Stimulated activated CD4-positive, alpha-beta T cell treated with anti-CD3 and anti-CD28 coated beads, Interleukin-2, amount 100 ng/mL, for 48 hours (primary cell): ENCODE data around the gene MUC5B.
"Not testable (repeated sequence)": the region's sequence is repeated elsewhere in the genome, so short reads cannot be mapped to it uniquely, and the experiment has no call there.

Source experiments
- DNase-seq, 2 donors: peaks; one replicate each; pipeline ENCODE4 v3.0.0-alpha.2; 2020

MUC5B gene

DNA sequence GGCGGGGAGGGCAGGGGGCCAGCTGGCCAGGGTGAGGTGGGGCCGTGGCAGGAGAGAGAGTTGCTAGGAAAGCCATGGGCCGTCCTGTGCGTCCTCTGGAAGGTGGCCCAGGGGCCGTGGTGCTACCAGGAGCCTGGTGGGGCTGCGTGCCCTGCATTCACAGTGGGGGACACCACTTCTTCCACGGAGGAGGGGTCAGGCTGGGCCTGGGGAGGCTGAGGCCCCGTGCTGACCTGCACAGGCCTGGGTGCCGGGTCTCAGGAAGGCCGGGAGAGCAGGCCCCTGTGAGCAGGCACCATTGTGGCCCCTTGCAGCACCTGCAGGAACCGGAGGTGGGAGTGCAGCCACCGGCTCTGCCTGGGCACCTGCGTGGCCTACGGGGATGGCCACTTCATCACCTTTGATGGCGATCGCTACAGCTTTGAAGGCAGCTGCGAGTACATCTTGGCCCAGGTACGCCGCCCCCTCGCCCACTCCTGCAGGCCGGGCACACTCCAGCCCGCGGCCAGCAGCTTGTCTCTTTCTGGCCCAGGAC, 12.0 kb downstream of the MUC5B start:
- DNase-seq, result no peak

DNA sequence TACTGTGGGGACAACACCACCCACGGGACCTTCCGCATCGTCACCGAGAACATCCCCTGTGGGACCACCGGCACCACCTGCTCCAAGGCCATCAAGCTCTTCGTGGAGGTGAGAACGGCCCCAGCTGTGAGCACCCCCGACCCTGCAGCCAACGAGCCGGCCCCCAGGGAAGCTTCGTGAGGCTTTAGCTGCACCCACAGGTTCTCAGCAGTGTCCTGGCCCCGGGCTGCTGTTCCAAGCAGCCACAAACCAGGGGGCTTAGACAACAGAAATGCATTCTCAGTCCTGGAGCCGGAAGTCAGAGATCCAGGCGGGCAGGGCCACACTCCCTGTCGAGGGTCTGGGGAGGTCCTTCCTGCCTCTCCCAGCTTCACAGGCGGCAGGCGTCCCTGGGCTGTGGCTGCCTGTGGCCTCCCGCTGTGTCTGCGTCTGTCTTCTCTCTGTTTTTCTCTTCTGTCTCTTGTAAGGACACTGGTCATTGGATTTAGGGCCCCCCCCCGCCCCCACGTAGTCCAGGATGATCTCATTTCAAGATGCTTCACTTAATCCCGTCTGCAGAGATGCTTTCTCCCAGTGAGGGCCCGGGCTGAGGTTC, 12.5 kb downstream of the MUC5B start:
- DNase-seq, result no peak

DNA sequence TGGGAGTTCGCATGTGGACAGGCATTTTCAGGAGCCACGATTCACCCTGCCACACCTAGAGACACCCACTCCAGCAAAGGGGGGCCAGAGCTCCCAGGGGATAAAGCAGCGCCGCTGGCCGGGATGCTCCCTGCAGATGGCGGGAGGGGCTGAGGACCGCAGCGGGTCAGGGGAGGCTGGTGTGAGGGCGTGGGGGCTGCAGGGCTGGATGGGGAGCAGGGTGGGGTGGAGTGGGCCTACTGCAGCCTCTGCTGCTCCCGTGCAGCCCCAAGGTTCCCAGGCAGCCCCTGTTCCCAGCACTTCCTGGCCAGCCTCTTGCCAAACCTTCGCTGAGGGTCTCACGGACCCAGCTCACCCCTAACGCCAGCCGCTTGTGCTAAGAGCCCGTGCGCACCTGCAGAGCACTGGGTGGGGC, 13.0 kb downstream of the MUC5B start:
- DNase-seq, result no peak

DNA sequence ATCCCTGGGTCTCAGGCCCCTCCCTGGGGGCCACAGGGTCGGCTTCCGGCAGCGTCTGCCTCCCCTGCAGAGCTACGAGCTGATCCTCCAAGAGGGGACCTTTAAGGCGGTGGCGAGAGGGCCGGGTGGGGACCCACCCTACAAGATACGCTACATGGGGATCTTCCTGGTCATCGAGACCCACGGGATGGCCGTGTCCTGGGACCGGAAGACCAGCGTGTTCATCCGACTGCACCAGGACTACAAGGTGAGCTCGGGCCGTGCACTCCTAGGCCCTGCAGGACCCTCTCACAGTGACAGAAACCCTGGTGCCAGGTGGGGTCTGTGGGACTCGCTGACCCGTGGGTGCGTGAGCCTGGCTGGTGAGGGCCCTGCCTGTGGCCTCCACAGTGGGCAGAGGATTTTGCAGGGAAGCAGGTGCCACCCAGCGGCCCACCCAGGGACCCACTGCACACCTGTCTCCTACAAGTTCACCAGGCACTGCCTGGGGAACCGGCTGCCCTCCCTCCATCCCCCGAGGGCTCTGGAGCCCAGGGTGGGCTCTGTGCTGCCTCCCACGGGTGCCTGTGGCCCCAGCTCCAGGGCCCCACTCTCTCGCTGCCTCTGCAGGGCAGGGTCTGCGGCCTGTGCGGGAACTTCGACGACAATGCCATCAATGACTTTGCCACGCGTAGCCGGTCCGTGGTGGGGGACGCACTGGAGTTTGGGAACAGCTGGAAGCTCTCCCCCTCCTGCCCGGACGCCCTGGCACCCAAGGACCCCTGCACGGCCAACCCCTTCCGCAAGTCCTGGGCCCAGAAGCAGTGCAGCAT, 13.7 kb downstream of the MUC5B start:
- DNase-seq, result no peak

DNA sequence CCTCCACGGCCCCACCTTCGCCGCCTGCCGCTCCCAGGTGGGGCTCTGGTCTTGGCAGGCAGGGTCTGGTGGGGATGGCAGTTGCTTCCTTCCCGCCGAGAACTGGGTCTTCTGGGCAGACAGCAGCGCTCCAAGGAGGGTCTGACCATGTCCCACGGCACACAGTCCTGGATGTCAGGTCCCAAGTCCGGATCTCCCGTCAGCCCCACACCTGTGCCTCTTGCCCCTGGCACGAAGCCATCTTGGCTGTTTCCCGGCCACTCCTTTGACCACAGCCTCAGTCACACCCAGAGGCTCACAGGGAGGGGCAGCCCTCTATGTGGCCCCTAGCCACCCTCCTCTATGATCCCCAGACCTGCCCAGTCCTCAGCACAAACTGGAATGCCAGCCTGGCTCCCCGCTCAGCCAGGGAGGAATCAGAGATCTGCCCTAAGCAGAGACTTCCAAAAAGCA, 14.3 kb downstream of the MUC5B start:
- DNase-seq, result no peak

DNA sequence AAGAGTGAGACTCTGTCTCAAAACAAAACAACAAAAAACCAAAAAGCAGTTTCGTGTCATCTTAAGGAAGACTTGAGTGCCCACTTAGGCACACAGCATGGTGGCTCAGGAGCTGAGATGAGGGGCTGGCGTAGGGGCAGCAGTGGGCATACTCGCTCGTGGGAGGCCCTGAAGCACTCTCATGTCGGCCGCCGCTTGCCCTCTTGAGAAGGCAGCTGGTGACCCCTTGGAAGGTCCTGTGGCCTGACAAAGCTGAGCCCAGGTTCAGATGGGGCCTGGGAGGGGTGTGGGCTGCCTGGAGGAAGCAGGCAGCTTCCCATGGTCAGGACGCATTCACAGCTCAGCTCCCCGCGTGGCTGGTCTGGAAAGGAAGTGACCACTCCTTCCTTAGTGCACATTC, 15.0 kb downstream of the MUC5B start:
- DNase-seq, result no peak

DNA sequence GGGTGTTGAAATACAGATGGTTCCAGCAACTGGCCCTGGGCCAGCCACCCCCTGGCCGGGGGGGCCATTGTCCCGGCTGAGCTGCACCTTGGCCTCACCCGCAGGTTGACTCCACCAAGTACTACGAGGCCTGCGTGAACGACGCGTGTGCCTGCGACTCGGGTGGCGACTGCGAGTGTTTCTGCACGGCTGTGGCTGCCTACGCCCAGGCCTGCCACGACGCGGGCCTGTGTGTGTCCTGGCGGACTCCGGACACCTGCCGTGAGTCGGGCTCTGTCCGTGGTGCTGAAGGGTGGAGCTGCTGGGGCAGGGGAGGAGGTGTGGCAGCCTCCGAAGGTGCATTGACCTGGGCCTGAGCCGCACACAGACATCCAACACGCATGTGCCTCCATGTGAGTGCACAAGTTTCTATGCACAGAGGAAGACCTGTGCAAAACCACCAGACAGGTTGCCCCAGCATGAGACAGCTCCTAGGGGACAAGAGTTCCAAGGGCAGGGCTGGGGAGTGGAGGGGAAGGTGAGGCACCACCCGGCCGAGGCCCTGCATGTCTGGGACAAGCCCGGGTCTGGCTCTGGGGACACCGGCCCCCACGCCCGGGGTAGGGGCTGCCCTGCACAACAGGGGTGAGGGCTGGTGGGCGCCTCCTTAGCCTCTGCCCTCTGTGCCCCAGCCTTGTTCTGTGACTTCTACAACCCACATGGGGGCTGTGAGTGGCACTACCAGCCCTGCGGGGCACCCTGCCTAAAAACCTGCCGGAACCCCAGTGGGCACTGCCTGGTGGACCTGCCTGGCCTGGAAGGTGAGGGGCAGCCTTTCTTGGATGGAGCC, 16.1 kb downstream of the MUC5B start:
- no peak for DNase-seq

DNA sequence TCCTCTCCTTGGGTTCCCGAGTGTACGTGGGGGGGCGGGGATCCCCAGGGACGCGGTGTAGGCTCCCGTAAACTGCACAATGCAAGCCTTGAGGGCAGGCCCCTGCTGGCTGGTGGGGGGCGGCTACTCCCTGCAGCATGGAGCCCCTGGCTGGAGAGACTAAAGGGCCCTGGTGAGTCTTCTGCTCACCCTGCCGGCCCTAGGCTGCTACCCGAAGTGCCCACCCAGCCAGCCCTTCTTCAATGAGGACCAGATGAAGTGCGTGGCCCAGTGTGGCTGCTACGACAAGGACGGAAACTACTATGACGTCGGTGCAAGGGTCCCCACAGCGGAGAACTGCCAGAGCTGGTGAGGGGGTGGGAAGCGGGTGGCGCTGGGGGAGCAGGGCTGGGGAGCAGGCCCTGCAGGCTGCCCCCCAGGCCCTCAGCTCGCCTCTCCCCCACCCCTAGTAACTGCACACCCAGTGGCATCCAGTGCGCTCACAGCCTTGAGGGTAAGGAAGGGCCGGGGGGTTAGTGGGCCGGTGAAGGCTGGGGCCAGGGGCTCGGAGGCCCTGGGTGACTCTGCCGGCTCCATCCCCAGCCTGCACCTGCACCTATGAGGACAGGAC, 16.8 kb downstream of the MUC5B start:
- no peak for DNase-seq

DNA sequence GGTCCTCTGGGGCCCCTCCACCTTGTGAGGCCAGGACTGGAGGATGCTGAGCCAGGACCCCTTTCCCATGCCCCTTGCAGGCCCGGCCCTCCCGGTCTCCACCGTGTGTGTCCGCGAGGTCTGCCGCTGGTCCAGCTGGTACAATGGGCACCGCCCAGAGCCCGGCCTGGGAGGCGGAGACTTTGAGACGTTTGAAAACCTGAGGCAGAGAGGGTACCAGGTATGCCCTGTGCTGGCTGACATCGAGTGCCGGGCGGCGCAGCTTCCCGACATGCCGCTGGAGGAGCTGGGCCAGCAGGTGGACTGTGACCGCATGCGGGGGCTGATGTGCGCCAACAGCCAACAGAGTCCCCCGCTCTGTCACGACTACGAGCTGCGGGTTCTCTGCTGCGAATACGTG, 17.9 kb downstream of the MUC5B start:
- no peak for DNase-seq

DNA sequence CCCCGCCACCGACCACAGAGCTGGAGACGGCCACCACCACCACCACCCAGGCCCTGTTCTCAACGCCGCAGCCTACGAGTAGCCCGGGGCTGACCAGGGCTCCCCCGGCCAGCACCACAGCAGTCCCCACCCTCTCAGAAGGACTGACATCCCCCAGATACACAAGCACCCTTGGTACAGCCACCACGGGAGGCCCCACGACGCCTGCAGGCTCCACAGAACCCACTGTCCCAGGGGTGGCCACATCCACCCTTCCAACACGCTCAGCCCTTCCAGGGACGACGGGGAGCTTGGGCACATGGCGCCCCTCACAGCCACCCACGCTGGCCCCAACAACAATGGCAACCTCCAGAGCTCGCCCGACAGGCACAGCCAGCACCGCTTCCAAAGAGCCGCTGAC, 18.8 kb downstream of the MUC5B start:
- no peak for DNase-seq

DNA sequence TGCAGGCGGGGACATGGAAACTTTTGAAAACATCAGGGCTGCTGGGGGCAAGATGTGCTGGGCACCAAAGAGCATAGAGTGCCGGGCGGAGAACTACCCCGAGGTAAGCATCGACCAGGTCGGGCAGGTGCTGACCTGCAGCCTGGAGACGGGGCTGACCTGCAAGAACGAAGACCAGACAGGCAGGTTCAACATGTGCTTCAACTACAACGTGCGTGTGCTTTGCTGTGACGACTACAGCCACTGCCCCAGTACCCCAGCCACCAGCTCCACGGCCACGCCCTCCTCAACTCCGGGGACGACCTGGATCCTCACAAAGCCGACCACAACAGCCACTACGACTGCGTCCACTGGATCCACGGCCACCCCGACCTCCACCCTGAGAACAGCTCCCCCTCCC, 19.4 kb downstream of the MUC5B start:
- DNase-seq, result no peak

DNA sequence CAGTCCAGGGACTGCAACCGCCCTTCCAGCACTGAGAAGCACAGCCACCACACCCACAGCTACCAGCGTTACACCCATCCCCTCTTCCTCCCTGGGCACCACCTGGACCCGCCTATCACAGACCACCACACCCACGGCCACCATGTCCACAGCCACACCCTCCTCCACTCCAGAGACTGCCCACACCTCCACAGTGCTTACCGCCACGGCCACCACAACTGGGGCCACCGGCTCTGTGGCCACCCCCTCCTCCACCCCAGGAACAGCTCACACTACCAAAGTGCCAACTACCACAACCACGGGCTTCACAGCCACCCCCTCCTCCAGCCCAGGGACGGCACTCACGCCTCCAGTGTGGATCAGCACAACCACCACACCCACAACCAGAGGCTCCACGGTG, 19.9 kb downstream of the MUC5B start:
- DNase-seq, result not testable (repeated sequence)

DNA sequence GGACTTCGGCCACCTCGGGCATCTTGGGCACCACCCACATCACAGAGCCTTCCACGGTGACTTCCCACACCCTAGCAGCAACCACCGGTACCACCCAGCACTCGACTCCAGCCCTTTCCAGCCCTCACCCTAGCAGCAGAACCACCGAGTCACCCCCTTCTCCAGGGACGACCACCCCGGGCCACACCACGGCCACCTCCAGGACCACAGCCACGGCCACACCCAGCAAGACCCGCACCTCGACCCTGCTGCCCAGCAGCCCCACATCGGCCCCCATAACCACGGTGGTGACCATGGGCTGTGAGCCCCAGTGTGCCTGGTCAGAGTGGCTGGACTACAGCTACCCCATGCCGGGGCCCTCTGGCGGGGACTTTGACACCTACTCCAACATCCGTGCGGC, 20.7 kb downstream of the MUC5B start:
- DNase-seq, result not testable (repeated sequence)

DNA sequence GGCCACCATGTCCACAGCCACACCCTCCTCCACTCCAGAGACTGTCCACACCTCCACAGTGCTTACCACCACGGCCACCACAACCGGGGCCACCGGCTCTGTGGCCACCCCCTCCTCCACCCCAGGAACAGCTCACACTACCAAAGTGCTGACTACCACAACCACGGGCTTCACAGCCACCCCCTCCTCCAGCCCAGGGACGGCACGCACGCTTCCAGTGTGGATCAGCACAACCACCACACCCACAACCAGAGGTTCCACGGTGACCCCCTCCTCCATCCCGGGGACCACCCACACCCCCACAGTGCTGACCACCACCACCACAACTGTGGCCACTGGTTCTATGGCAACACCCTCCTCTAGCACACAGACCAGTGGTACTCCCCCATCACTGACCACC, 21.7 kb downstream of the MUC5B start:
- DNase-seq, result not testable (repeated sequence)

DNA sequence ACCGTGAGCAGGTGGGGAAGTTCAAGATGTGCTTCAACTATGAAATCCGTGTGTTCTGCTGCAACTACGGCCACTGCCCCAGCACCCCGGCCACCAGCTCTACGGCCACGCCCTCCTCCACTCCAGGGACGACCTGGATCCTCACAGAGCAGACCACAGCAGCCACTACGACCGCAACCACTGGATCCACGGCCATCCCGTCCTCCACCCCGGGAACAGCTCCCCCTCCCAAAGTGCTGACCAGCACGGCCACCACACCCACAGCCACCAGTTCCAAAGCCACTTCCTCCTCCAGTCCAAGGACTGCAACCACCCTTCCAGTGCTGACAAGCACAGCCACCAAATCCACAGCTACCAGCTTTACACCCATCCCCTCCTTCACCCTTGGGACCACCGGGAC, 22.9 kb downstream of the MUC5B start:
- not testable (repeated sequence) for DNase-seq

DNA sequence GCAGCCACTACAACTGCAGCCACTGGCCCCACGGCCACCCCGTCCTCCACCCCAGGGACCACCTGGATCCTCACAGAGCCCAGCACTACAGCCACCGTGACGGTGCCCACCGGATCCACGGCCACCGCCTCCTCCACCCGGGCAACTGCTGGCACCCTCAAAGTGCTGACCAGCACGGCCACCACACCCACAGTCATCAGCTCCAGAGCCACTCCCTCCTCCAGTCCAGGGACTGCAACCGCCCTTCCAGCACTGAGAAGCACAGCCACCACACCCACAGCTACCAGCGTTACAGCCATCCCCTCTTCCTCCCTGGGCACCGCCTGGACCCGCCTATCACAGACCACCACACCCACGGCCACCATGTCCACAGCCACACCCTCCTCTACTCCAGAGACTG, 23.4 kb downstream of the MUC5B start:
- not testable (repeated sequence) for DNase-seq

DNA sequence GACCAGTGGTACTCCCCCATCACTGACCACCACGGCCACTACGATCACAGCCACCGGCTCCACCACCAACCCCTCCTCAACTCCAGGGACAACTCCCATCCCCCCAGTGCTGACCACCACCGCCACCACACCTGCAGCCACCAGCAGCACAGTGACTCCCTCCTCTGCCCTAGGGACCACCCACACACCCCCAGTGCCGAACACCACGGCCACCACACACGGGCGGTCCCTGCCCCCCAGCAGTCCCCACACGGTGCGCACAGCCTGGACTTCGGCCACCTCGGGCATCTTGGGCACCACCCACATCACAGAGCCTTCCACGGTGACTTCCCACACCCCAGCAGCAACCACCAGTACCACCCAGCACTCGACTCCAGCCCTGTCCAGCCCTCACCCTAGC, 24.2 kb downstream of the MUC5B start:
- not testable (repeated sequence) for DNase-seq

DNA sequence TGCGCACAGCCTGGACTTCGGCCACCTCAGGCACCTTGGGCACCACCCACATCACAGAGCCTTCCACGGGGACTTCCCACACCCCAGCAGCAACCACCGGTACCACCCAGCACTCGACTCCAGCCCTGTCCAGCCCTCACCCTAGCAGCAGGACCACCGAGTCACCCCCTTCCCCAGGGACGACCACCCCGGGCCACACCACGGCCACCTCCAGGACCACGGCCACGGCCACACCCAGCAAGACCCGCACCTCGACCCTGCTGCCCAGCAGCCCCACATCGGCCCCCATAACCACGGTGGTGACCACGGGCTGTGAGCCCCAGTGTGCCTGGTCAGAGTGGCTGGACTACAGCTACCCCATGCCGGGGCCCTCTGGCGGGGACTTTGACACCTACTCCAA, 26.1 kb downstream of the MUC5B start:
- DNase-seq, result not testable (repeated sequence)

DNA sequence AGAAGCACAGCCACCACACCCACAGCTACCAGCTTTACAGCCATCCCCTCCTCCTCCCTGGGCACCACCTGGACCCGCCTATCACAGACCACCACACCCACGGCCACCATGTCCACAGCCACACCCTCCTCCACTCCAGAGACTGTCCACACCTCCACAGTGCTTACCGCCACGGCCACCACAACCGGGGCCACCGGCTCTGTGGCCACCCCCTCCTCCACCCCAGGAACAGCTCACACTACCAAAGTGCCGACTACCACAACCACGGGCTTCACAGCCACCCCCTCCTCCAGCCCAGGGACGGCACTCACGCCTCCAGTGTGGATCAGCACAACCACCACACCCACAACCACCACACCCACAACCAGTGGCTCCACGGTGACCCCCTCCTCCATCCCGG, 27.5 kb downstream of the MUC5B start:
- DNase-seq, result not testable (repeated sequence)

DNA sequence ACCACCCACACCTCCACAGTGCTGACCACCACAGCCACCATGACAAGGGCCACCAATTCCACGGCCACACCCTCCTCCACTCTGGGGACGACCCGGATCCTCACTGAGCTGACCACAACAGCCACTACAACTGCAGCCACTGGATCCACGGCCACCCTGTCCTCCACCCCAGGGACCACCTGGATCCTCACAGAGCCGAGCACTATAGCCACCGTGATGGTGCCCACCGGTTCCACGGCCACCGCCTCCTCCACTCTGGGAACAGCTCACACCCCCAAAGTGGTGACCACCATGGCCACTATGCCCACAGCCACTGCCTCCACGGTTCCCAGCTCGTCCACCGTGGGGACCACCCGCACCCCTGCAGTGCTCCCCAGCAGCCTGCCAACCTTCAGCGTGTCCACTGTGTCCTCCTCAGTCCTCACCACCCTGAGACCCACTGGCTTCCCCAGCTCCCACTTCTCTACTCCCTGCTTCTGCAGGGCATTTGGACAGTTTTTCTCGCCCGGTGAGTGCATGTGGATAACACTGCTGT, 28.4 kb downstream of the MUC5B start:
- DNase-seq, result no peak

DNA sequence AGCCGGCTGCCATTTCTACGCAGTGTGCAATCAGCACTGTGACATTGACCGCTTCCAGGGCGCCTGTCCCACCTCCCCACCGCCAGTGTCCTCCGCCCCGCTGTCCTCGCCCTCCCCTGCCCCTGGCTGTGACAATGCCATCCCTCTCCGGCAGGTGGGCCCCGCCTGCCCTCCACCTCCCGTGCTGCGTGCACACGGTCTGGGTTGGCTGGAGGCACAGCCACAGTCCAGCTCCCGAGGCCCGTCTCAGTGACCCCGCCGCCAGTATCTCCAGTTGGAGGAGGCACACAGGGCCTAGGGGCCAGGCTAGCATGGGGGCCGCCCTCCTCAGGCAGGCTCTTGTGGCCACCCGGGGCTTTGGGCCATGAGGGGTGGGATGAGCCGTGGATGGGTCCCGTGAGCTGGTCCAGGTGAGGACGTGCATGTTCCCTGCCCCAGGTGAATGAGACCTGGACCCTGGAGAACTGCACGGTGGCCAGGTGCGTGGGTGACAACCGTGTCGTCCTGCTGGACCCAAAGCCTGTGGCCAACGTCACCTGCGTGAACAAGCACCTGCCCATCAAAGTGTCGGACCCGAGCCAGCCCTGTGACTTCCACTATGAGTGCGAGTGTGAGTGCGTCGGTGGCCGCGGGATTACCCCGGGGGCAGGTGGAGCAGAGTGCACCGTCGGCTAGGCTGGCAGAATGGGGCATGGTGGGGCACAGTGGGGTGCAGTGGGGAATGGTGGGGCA, 29.7 kb downstream of the MUC5B start:
- DNase-seq, result no peak

DNA sequence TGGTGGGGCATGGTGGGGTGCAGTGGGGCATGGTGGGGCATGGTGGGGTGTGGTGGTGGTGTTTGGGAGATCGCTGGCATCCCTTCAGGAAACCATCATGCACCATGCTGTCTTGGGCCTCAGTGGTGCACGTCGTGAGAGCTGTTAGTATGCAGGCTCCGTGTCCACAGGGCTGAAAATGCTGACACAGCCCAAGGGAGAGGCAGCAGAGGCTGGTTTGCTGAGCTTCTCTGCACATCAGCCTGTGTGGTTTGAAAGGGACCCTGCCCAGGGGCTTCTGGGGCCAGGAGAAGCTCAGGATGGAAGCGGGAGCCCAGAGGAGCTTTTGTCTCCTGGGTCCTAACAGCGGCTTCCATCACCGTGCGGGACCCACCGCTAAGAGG, 30.2 kb downstream of the MUC5B start:
- DNase-seq, result no peak
